Dedifferentiated amniotic fluid mesenchymal stem cell (primary cell): ENCODE measurements around the gene ZNF705A.
A peak's percentile ranks its signal among the peaks of the same experiment; 100 is the strongest.
"Not testable (repeated sequence)": the region's sequence is repeated elsewhere in the genome, so short reads cannot be mapped to it uniquely, and the experiment has no call there.

Experiments used
- DNase-seq: peaks from one replicate; pipeline ENCODE4 v3.0.0-alpha.2; 2016; ENCODE audit errors: extremely low spot score

The ZNF705A gene

GRCh38 chr12:8156845-8157244 is at the start of gene ZNF705A:
Gene ZNF705A (plus strand): TSS chr12:8157015. CDS start chr12:8172626, 15,611 bp downstream.
- DNase-seq = peak; percentile 42

GRCh38 chr12:8108808-8109398 is 47.9 kb upstream of the ZNF705A start:
- DNase-seq = peak; percentile 81

GRCh38 chr12:8113117-8113516 is 43.7 kb upstream of the ZNF705A start:
- not testable (repeated sequence) for DNase-seq

GRCh38 chr12:8120072-8120713 is 36.6 kb upstream of the ZNF705A start:
- DNase-seq = no peak

GRCh38 chr12:8123124-8123912 is 33.5 kb upstream of the ZNF705A start, which contains the start of gene CLEC4A:
Gene CLEC4A (plus strand): TSS chr12:8123617. CDS start chr12:8123879, 262 bp downstream.
- DNase-seq = no peak

- DNase-seq = no peak
These were observed 29.7 kb upstream of the ZNF705A start for GRCh38 chr12:8127138-8127537.

- not testable (repeated sequence) for DNase-seq
These were observed 23.0 kb upstream of the ZNF705A start for GRCh38 chr12:8133636-8134397.

GRCh38 chr12:8134398-8134930 is 22.4 kb upstream of the ZNF705A start:
- not testable (repeated sequence) for DNase-seq

- not testable (repeated sequence) for DNase-seq
These were observed 15.2 kb upstream of the ZNF705A start for GRCh38 chr12:8141647-8142046.

- DNase-seq = no peak
These were observed 13.6 kb upstream of the ZNF705A start for GRCh38 chr12:8143261-8143660.

- no peak for DNase-seq
These were observed 10.9 kb upstream of the ZNF705A start for GRCh38 chr12:8145754-8146441.

GRCh38 chr12:8146442-8146771 is 10.4 kb upstream of the ZNF705A start:
- no peak for DNase-seq

GRCh38 chr12:8154526-8154925 is 2.3 kb upstream of the ZNF705A start:
- DNase-seq = no peak

GRCh38 chr12:8156416-8156815 is 399 bp upstream of the ZNF705A start:
- DNase-seq = no peak

- DNase-seq = no peak
These were observed 826 bp downstream of the ZNF705A start for GRCh38 chr12:8157484-8158198.

- not testable (repeated sequence) for DNase-seq
These were observed 16.1 kb downstream of the ZNF705A start for GRCh38 chr12:8172911-8173310.

- peak; percentile 46 for DNase-seq
These were observed 23.3 kb downstream of the ZNF705A start for GRCh38 chr12:8179989-8180585.

- not testable (repeated sequence) for DNase-seq
These were observed 24.5 kb downstream of the ZNF705A start for GRCh38 chr12:8181271-8181670.

GRCh38 chr12:8182923-8183322 is 26.1 kb downstream of the ZNF705A start:
- DNase-seq = not testable (repeated sequence)

GRCh38 chr12:8183346-8183745 is 26.5 kb downstream of the ZNF705A start:
- DNase-seq = not testable (repeated sequence)
